ENCODE results near the gene F9. TPM values are rescaled to one million over a fixed set of nuclear protein-coding genes. Genes with fewer than 3 reads are reported as not detected.
"Not testable (repeated sequence)": the region's sequence is repeated elsewhere in the genome, so short reads cannot be mapped to it uniquely, and the experiment has no call there.

Gene F9
- not detected in 2 replicates for total RNA-seq (2014; rRNA removed; shearing (Covaris generic))

DNA sequence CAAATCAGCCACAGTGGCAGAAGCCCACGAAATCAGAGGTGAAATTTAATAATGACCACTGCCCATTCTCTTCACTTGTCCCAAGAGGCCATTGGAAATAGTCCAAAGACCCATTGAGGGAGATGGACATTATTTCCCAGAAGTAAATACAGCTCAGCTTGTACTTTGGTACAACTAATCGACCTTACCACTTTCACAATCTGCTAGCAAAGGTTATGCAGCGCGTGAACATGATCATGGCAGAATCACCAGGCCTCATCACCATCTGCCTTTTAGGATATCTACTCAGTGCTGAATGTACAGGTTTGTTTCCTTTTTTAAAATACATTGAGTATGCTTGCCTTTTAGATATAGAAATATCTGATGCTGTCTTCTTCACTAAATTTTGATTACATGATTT is at the start of gene F9:
F9 (plus strand) TSS at position 190 of the 400 bp plus-strand sequence; CDS start at position 216, 26 bp downstream.
- no peak for DNase-seq (ENCODE audit: low spot score)

DNA sequence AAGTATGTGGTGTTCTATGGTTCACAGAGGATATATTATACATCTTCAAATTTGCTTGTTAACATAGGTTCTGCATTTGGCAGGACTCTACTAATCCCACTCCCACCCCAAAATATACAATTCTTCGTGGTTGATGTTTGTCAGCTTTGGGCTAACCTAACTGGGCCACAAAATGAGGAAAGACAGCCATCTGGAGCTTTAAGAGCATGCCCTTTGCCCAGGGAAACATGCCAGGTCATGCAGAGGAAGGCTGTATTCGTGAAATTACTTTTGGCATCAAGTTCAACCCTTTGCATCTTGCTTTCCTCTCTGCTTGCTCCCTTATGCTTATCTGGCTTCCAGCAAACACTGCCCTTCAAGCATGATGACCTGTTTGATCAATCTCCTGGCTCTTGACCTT is 46.8 kb upstream of the F9 start:
- DNase-seq (ENCODE audit: low spot score): no peak

DNA sequence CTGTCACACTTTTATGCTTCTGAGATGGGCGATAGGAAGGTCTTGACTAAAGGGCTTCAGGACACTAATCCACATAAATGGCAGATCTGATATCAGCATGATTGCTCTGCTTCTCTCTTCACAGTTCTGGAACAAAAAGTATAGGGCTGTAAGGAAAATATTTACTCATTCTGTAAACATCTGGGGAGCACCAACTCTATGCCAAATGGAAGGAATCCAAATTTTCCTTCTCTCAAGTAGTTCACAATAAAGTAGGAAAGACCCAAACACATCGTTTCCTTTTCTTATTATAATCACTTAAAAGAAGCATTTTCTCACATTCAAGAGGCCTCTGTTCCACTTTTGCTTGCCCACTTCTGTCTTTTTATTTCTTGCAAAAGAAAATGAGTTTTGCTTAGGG is 45.9 kb upstream of the F9 start:
- DNase-seq (ENCODE audit: low spot score): no peak

DNA sequence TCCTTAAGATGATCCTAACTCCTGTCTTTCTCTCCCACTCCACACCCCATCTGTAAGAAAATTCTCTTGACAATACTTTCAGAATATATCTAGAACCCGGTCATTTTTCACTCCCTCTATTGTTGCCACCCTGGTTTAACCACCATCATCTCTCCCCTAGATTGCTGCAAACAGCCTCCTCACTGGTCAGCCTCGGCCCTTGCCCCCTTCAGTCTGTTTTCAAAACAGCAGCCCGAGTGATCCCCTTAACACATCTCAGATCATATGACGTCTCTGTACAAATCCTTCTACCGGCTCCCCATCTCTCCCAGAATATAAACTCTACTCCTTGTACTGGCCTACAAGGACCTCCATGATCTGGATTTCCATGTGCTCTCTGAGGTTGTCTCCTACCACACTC is 35.2 kb upstream of the F9 start:
- DNase-seq (ENCODE audit: low spot score): no peak

DNA sequence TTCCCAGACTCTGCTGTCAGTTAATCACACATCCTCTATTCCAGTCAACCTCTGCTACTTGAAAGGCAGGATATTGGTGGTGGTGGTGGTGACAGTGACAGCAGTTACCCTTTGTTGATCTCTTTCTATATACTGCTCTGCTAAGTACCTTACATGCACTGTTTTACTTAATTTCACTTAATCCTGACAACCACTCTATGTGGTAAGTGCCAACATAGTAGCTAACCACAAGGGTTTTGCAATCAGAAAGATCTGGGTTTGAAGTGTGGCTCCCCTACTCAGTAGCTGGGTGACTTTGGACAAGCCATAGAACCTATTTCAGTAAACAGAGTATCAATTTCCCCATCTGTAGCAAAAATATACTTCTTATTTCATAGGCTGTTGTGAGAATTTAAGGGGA is 24.2 kb upstream of the F9 start:
- DNase-seq (ENCODE audit: low spot score): no peak

DNA sequence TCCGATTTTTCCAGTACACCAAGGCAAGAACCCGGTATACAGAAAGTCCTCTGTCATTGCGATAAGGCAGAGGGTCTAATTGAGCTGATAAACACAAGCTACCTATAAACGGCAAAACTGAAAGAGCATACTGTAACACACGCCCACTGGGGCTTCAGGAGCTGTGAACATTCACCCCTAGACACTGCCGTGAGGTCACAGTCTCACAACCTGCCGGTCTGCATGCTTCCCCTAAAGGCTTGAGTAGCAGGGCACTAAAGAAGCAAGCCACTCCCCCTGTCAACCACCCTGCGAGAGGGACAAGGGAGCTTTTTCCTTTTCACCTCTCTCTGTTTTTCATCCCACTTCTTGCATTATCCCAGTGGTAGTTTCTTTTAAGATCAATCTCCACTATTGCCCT is 22.4 kb upstream of the F9 start:
- DNase-seq (ENCODE audit: low spot score): no peak

- DNase-seq (ENCODE audit: low spot score): no peak
Observed at GRCh38 chrX:139518475-139518874, 12.1 kb upstream of the F9 start.

GRCh38 chrX:139528829-139529228 is 1.7 kb upstream of the F9 start:
- DNase-seq (ENCODE audit: low spot score): not testable (repeated sequence)

- no peak for DNase-seq (ENCODE audit: low spot score)
Observed at GRCh38 chrX:139532834-139533233, 2.3 kb downstream of the F9 start.

GRCh38 chrX:139533444-139533843 is 2.9 kb downstream of the F9 start:
- DNase-seq (ENCODE audit: low spot score): no peak

- no peak for DNase-seq (ENCODE audit: low spot score)
Observed at GRCh38 chrX:139538907-139539790, 8.6 kb downstream of the F9 start.

DNA sequence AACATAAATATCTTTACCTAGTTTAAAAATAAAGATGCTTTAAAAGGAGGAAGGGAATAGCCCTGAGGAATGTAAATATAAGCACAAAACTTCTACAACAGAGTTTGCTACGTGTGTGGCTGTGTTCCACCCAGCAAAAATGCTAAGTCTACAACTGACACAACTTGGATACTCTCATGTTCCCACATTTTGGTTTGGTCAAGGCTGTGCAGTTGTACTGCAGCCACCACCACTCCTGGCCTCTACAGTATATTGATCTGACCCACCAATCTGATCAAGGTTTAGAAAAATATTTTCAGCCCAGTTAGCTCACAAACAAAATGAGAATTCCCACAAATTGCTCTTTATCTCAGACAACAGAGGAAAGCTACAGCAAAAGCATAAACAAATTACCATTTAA is 12.1 kb downstream of the F9 start:
- no peak for DNase-seq (ENCODE audit: low spot score)

DNA sequence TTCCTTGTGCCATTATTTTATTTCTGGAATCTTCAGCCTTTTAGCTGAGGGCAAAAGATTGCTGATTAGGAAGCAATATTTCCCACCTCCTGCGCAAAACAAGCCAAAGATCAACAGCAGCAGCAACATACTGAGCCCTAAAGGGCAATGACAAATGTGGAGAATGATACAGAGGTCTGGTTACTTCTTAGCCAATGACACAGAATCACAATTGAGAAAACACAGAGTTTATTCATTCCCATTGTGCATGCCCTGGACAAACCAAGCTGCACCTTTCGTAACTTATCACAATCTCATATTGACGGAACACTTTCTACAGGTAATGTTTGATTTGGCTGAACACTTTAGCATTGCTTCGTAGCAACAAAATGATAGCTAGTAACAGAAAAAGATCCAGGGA is 13.4 kb downstream of the F9 start:
- DNase-seq (ENCODE audit: low spot score): no peak

- no peak for DNase-seq (ENCODE audit: low spot score)
Observed at GRCh38 chrX:139544591-139544990, 14.1 kb downstream of the F9 start.

DNA sequence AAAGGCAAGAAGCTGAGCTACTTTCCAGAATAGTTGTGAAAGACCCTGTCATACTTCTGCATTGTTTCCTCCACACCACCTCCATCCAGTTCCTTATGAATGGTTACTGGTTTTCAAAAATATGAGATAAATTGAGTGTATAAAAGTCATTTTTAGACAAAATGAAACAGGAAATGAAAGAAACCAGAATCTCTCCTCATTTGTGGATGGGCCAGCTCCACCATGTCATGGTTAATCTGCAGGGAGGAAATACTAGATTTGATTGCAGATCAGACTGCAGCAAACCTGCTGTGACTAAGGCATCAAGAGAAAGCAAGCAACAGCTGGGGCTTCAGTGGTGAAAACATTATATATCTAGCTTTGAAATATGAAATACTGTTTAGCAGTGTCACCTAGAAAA is 23.8 kb downstream of the F9 start:
- no peak for DNase-seq (ENCODE audit: low spot score)

DNA sequence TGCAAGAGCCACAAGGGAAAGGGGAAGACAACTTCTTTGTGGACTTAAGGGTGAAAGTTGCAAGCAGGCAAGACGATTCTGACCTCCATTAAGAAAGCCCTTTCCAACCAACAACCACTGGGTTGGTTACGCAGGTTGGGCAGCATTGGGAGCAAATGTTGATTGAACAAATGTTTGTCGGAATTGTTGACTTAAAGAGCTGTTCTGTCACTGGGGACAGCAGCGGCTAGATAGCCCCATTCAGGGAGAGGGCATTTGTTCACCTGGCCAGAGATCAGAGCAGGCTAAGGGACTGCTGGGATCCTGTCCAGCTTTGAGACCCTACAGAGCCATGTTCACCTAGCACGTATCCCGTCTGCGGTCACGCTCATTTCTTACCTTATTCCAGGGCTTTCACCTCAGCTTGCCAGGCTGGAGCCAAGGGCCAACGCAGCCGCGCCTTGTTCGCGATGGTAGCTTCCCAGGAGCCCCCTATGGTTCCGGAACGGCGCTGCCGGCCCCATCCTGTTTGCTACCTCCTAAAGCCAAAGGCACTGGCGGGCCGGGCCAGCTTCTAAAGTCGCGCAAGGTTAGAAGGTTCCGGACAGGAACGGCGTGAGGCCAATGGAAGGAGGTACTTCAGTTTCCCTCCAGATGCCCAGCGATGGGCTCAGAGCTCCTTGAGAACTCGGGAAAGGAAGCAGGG is 24.6 kb downstream of the F9 start:
- no peak for DNase-seq (ENCODE audit: low spot score)

DNA sequence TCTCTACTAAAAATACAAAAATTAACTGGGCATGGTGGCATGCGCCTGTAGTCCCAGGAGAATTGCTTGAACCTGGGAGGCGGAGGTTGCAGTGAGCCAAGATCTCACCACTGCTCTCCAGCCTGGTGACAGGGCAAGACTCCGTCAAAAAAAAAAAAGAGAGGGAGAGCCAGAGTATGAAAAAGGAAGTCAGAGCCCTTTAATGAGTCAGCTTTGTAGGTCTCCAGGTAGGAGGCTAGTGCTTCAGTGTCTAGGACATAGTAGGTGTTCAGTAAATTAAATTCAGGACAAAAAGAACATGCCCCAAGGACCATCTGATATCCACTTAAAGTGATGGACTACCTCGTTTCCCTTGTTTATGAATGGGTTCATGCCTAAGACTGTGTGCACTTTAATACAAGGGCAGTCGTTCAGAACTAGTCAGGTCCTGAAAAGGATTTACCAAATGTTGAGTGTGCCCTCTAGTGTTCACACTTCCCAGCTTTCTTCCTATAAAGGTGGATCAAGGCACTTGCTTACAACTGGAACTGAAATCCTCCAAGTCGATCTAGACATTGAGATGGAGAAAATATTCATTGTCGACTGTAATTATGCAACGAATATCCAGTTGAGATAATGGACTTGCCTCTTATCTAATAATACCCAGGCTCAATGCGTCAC is 29.0 kb downstream of the F9 start:
- DNase-seq (ENCODE audit: low spot score): peak; percentile 14

- no peak for DNase-seq (ENCODE audit: low spot score)
Observed at GRCh38 chrX:139560221-139560620, 29.7 kb downstream of the F9 start.

- no peak for DNase-seq (ENCODE audit: low spot score)
Observed at GRCh38 chrX:139563251-139563650, 32.7 kb downstream of the F9 start.

GRCh38 chrX:139566981-139567380 is 36.4 kb downstream of the F9 start:
- DNase-seq (ENCODE audit: low spot score): no peak

- DNase-seq (ENCODE audit: low spot score): no peak
Observed at GRCh38 chrX:139581068-139581467, 50.5 kb downstream of the F9 start.

DNA sequence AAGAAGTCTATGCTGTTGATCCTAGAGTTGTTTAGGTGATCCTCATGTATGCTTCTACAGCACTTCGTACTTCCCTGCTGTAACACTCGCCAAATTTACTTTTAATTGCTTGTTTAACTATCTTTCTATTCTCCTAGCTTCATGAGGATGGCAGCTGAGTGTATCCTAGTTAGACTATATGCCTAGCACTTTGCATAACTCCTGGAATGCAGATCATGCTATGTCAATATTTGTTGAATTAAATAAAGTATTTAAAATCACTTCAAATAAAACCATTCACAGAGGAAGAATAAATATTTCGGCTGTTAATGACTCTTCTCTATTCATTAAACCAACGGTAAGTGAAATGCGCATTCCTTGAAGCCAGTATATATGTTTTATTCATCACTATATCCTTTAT is 55.1 kb downstream of the F9 start:
- no peak for DNase-seq (ENCODE audit: low spot score)

GRCh38 chrX:139596068-139596467 is 65.5 kb downstream of the F9 start:
- no peak for DNase-seq (ENCODE audit: low spot score)
